PFSK-1 (cell line): ENCODE results near the gene IL17RD.

Experiments
- POLR2AphosphoS5 ChIP-seq: IDR thresholded peaks from 2 replicates; pipeline ENCODE4 v1.6.1; 2012; ENCODE audit warnings: low read depth, mild to moderate bottlenecking, control low read depth, low read length, moderate library complexity
- REST ChIP-seq, 2 experiments: IDR thresholded peaks; 2 replicates each; pipeline versions ENCODE4 v1.6.1 to v1.8.0; 2011 to 2012; ENCODE audit warnings: low read depth in 2 of 2, low read length in 2 of 2, control low read depth in 1 of 2, inconsistent platforms in 1 of 2, mild to moderate bottlenecking in 1 of 2, moderate library complexity in 1 of 2; ENCODE audit not compliant: insufficient read depth in 1 of 2
- SIN3A ChIP-seq: IDR thresholded peaks from 2 replicates; pipeline ENCODE4 v1.6.1; 2012; ENCODE audit warnings: mild to moderate bottlenecking, low read length, moderate library complexity, borderline replicate concordance; ENCODE audit not compliant: insufficient read depth
- TAF1 ChIP-seq: IDR thresholded peaks from 2 replicates; pipeline ENCODE4 v1.6.1; 2012; ENCODE audit warnings: low read length, control low read depth, borderline replicate concordance; ENCODE audit not compliant: insufficient read depth

- TF ChIP-seq REST (IDR thresholded peaks at IDR 0.05; ENCODE audit: insufficient read depth in 1 of 2, low read depth in 2 of 2, low read length in 2 of 2) (no peak), POLR2AphosphoS5 (no peak), SIN3A (no peak), TAF1 (no peak)
Measured at GRCh38 chr3:57160076-57160764, 4.9 kb downstream of the IL17RD start.
